OCI-M1 (cell line): ENCODE results near the gene NALCN.

ENCODE experiments used
- DNase-seq: peaks from one replicate; lab custom pipeline; 2025; lab: John Stamatoyannopoulos, UW

NALCN gene

DNA sequence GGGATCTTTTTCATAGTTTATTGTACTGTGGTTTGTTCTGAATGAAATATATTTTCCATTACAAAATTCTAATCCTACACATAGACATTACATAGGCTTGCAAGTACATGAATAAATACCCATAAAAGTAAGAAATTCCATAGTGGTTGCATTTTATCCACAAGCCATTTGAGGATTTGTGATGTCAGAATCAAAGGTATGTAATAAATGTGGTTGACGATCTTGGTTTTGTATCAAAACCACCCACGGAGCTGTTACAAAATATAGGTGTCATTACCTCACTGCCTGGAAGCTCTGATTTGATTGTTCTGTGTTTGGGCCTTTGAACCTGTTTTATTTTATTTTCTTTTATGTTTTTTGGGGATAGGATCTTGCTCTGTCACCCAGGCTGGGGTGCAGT, 125.1 kb downstream of the NALCN start:
- DNase-seq, result no peak

DNA sequence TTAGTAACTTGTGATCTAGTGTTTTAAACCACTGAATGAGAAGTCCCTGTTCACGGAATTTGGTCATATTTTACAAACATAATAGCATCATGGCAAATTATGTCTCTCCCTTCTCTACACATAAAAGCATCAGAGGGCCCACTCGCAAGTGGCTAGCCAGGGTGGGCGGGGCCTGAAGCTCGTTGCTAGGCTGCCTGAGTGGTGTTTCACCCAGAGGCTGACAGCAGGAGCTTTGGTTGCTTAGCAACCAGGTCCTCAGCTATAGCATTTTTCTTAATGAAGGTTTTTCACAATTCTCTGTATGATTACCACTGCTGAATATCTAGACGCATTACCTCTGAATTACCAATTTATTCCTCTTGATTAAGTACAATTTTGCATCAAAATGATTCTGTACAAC, 126.5 kb downstream of the NALCN start:
- DNase-seq, result peak; percentile 23

DNA sequence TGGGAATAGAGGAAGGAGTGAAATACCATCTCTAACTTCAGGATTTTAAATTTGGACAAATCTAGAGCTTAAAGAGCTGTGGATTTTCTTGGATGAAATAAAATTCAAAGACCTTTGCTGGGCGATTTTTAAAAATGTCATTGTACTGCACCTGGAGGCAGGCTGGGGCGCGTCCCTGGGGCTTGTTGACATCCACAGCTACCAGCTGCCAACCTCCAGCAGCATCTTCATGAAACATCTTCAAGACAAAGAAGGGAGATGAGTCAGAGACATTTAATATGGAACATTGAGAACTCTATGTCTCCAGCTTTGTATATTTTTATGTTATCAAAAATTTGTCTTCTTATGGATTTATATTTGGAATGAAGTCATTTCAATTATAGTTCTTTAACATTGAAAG, 132.5 kb downstream of the NALCN start:
- no peak for DNase-seq

DNA sequence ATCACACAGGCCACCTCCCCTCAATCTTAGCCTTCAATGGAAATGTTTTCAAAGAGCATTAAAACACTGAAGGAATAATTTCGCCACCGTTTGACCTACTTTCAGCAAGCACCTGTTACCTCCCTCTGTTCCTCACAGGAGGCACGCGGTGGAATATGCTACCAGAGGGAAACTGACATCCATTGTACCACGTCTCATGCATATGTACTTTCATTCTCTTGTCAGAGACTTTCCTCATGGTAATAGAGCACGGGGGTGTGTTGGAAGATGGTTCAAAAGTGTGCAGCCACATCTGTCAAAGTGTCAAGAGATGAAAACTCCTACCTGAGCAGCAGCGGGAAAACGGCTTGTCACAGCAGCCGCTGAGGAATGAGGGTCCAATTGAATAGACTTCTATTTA, 143.4 kb downstream of the NALCN start:
- DNase-seq, result no peak

DNA sequence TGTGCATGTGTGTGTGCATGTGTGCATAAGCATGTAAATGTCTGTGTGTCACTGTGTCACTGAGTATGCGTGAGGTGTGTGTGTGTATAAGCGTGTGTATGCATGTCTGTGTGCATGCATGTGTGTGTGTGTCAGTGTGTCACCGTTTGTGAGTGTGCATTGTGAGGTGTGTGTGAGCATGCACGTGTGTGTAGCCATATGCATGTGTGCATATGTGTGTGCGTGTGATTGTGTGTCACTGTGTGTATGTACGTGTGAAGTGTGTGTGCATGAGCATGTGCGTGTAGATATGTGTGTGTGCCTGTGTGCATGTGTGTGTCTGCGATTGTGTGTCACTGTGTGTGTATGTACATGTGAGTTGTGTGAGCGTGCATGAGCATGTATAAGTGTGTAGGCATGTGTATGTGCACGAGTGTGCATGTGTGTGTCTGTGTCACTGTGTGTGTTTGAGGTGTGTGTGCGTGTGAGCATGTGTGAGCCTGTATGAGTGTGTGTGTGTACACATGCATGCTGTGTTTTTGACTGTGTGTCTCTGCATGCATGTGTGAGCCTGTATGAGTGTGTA, 144.5 kb downstream of the NALCN start:
- DNase-seq, result no peak

DNA sequence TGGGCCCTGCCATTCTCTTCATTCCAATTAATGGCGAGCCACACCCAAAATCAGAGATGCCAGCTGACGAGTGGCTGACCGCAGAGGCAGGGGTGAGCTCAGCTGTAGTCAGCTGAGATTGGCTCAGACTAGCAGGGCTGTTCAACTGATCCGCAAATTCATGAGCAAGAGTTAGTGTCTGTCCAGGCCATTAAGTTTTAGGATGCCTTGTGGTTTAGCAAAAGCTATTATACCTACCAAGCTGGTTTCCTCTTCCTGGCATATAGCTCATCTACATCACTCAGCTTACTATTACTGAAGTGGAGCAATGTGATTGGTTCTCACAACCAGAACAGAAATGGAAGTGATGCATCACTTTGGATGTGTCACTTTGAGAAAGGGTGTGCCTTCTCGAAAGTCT, 148.7 kb downstream of the NALCN start:
- DNase-seq, result no peak

DNA sequence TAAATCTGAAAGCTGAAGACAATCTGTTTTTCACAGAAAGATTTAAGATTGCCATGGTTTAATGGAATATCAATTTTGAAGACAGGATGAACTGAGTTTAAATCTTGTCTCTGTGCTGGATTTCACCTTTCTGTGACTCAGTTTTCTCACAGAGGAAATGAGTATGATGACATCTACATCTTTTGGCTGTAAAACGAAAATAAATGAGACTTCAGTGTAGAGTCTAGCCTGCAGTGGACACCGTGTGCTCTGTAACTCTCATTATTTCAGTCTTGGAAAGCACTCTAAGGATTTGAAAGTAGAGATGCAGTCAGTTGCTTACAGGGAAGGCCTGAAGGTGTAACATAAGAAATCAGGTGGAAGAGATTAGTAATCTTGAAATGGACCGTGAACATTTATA, 150.4 kb downstream of the NALCN start:
- DNase-seq, result no peak

DNA sequence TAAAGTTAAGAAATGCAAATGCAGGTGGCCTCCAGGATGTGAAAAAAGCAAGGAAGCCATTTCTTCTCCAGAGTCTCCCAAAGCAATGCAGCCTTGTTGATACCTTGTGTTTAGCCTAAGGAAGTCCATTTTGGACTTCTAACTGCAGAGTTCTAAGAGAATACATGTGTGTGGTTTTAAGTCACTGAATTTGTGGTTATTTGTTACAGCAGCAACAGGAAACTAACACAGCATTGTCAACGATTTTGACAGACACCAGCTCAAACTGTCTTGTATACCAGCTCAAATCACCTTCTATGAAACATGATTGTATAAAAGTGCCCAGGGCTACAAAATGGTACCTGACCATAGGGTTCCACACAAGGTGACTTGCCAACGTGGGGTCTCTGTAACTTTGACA, 151.4 kb downstream of the NALCN start:
- no peak for DNase-seq

DNA sequence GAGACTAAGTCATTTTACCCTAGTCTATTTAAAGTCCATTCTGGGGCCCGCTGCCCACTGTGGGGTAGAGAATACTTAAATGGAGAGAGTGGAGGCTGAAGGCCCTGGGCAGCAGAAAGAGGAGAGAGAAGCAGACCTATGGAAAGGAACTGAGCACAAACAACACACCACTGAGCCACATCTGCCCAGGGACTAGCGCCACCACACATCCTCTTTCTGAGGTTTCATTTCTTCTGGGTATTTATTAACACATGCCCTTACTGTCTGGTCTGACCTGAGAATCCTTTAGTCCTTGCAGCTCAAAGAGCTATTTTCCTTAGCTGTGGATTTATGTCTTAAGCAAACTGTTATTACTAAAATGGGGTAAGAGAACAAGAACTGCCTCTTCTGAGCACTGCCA, 154.0 kb downstream of the NALCN start:
- DNase-seq, result no peak

DNA sequence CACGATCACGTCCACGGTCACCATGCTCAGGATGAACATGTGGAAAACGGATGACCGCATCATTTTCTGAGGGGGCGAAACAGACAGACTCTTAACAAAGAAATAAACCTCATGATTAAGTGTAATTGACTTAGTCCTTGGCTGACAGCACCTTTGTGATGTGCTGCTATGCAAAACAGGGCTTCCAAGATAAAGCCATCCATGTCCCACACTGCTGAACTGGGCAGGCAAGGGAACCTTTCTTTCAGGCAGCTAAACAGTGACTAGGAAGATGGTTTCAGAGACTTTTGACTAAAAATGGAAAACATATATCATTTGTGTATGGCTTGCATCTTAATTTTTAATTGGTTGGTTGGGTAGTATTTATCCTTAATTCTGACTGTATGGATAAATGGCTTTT, 157.8 kb downstream of the NALCN start:
- DNase-seq, result no peak

DNA sequence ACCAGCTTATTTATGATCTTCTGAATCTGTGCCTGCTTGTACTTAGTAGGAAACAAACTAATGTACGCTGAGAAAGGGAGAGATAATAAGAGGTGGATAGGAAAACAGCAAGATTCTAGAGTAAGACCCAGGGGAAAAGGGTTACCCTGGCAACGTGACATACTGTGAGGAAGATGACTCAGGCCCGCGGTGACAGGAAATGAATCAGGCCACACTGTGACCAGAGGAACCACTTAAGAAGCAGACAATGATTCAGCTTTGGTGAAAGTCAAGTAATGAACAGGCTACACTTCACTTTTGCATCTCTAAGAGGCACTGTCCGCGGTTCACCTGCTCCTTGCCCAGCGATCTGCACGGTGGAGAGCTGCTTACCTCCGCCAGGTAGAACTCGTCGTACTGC, 158.2 kb downstream of the NALCN start:
- DNase-seq, result peak; percentile 83

DNA sequence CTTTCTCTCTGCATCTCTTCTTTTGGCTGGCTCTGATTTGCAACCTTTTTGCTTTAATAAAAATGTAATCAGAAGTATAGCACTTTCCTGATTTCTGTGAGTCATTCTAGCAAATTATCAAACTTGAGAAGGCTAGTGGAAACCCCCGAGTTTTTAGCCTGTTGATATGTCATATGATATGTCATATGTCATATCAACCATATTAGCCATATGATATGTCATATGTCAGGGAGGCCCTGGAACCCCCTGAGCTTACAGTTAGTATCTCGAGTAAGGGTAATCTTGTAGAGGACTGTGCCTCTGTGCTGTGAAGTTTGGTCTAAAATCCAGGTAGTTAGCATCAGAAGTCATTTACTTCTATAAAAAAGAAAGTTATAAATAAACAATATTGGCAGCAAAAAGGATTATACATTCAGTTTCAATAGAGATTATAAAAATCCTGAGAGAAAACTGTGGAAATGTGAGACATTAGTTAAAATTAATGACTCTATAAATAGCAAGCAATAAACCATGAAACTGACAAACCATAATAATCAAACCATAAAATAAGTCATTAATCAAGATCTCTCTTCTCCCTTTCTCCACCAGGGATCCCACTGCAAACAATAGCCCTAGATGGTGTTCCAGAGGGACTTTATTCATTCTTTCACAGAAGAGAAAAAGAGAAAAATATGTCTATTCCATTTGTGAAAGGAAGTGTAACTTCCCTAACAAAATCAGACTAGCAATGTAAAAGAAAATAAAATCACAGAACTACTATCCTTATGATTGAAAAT, 167.4 kb downstream of the NALCN start:
- DNase-seq, result no peak

DNA sequence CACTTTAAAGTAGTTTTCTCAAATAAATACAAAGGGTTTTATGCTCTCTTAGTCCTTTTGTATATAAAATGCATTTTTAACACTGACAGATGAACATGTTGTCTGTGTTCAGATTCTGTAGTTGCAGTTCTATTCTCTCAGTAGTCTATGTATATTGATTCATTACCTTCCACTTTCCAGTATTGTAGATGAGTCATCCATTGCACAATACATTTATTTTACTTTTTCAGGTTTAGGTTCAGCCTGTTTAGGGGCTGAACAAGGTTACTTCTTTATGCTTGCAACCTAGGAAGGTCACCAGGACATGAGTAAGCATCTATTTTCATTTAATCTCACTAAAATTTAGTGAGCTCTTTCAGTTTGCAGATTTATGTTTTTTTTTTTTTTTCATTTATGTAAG, 173.6 kb downstream of the NALCN start:
- DNase-seq, result peak; percentile 9

DNA sequence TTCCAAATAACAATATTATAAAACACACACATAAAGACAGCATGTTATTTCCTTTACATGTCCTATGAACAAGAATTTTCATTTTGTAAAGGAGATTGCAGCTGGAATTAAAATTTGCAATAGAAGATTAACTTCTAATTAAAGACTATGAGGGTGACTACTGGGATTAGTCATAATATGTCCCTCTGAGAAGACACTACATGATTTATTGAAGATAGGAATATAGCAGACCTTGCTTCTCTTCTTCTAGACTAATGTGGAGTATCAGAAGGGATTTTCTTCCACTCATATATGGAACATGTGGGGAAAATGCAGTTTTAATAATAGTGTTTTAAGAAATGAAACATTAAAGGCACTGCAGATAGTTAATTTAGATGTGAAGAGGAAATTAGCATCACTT, 177.8 kb downstream of the NALCN start:
- no peak for DNase-seq

DNA sequence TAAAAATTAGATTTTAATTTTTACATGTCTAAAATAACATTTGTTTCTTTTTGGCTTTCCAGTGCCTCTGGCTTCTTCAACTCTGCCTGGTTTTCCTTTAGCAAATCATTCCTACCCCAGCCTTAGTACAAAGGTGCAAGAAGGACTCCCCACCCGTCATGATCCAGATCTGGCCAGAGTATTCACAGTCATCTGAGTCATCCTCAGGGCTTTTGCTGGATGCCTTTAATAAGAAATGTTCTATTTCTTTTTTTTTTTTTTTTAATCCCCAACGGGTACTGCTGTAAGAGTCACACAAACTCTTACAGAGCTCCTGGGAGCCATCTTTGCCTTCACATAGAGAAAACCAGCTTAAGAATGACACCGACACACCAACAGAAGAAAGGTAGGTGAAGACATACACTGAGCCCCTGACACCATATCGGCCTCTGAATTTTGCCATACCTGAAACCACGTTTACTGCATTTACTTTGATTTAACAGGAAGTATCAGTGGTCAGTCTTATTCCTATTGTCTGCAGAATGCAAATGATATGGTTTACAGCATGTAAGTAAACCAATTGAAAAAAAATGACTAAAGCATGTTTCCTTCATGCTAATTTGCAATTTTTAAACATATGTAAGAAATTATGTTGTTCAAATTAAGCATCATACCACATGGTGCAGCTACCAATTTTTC, 184.4 kb downstream of the NALCN start:
- no peak for DNase-seq

DNA sequence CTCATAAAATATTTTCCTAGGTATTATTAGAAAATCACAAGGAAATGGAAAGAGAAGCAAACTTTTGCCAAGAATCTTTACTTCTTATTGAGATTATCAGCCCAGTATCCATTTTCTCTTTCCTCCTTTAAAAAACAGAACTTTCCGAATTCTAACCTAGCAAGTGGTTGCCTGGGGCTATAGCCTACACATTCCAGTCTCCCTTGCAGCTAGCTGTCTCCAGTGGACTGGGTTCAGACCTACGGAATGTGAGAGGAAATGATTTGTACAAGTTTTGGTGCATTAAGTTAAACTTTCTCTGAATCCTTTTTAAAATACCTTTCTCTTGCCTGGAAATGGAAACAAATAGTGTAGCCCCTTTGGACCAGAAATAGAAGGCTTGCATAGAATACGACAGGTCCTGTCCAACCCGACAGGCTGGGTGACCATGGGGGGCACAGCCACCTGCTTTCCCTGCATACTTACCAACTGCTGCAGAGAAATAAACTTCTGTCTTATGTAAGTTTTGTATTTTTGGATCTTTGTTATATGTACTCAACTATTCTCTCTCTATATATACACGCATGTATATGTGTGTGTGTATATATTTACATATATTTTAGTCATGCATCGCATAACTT, 185.9 kb downstream of the NALCN start:
- no peak for DNase-seq

DNA sequence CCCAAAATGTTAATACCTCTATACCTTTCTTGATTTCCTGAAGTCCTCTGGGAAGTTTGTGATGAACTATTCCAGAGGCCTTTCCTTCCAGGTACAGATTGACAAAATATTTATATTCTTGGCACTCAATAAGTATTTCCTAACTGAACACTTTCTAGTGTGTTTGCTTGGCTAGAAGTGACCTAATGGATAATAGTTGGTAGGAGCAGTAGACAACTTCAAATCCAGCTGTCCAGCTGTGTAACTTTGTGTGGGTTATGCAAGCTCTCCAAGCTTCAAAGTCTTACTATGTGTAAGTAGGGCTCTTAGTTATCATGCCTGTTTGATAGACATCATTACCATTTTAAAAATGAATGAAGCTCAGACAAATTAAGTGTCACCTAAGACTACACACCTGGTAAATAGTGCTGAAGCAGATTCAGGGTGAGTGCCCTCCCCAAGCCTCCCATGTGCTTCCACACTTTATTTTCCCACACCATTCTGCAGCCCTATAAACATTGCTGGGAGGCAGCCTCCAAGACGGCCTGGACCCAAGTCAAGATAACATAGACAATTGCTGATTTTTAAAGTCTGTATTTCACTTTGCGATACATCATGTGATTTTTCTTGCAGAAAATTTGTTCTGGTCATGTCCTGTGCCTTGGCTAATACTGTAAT, 196.6 kb downstream of the NALCN start:
- DNase-seq, result no peak

DNA sequence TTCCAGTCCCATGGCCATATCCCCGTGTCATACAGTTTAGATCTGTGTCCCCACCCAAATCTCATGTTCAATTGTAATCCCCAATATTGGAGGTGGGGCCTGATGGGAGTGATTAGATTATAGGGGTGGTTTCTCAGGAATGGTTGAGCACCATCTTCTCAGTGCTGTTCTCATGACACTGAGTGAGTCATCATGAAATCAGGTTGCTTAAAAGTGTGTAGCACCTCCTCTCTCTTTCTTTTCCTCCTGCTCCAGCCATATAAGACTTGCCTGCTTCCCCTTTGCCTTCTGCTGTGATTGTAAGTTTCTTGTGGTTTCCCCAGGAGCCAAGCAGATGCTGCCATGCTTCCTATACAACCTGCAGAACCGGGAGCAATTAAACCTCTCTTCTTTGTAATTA, 197.8 kb downstream of the NALCN start:
- no peak for DNase-seq

DNA sequence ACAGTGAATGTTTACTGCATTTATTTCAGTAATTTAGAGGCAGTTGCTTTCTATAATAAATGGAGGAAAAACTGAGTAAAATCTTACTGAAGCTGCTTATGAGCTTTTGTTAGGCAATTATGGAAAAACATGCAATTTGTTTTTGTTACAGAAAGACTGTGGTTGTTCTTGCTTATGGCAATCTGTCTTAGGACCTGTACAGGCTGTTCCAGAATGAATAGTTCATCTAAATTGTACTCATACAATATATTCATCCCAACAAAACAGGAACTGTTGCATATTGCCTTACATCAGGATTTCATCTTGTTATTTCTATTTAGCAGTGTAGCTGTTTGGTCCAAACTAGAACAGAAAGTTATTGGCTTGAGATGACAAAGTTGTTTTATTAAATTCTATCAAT, 199.2 kb downstream of the NALCN start:
- no peak for DNase-seq

DNA sequence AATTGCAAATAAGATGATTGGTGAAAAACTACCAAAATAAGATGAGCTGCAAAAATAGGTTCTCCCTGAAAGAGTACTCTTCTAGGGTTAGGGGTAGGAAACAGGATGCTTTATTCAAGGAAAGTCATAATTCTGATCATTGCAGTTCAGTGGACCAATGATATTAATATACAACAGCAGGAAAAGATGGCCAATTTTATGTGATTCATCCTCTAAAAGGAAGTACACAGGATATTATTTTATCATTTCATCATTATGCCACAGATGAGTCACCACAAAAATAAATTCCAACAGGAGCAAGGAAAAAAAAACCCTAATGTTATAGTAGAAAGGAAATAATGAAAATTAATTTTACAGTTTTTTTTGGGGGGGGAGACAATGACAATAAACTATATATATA, 205.0 kb downstream of the NALCN start:
- no peak for DNase-seq

DNA sequence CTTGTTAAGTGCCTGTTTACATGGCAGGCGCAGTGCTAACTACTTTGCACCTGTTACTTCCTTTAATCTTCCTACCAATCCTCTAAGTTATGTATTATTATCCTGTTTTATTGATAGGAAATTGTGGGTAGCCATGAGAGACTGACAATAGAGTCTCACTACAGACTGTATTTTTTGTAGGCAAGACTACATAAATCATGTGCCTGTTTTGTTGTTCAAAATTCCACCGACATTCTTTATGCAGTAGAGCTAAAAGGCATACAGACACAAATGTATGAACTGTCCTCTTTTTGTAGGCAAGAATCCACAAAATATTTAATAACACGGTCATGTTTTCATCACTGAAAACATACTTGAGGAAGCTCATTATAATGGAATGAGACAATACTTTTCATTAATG, 205.5 kb downstream of the NALCN start:
- no peak for DNase-seq

DNA sequence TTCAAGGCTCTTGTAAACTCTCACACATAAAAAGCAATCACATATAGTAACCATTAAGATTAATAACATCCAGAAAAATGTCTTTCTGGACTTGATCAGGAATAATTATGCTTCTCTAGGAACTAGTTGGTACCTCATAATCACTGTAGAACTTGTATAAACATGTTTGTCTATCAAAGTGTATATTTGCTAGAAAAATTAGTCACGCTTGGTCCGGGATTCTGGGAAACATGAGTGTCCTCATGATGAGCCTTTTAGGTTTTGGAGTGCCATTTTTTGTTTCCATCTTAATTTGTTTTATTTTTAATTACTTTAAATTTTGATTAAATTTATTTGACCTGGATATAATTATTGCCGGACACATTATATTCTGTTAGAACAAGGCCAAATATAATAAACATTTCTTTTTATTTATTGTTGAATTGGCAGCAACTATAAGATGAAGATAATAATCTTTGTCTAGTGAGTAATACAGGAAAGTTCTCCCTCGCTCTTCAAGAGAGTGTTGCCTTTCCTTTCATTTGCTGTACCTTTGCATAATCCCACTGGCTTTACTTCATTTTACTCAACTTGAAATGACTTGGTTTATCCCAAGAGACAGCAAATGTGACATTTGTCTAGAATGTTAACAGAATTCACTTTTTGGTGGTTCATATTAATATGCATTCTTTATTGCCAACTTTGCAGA, 207.0 kb downstream of the NALCN start:
- DNase-seq, result no peak
